ENCODE measurements around the gene TRDN.
"Not testable (repeated sequence)": the region's sequence is repeated elsewhere in the genome, so short reads cannot be mapped to it uniquely, and the experiment has no call there.

TRDN gene

DNA sequence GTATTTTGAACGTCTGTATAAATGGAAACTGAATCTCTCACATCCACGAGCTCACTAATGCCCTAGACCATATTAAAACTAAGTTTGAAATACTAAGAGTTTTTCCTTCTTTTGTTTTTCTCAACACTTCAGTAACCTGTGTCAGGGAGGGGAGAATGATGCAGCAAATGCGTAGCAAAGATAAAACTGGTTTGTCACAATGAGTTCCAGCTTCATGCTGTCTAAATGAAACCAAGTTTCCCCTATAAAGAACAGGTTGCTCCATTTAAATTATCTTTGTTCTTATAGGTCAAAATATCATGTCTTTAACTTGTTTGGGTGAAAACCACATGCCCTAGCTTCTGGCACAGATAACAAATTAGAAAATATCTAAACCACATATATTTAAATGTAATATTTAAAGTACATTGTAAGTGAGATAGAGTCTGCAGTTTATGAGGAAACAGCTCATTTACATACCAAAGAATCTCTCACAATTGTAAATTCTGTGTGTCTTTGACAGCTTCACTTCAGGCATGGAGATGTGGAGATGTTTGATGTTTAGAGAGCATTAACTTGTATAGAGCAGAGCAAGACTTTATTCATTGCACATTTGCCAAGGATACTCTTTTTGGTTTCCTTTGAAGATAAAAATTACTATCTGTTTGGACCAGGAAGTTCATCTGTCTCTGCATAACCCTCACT, 7.3 kb downstream of the TRDN start:
- DNase-seq, result no peak

DNA sequence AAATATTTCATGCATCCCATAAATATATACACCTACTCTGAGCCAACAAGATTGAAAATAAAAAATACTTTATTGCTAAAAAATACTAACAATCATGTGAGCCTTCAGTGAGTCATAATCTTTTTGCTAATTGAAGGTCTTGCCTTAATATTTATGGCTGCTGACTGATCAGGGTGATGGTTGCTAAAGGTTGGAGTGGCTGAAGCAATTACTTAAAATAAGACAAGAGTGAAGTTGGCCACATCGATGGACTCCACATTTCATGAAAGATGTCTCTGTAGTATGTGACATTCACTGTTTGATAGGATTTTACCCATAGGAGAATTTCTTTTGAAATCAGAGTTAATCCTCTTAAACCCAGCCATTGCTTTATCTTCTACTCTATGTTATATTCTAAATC, 11.1 kb downstream of the TRDN start:
- DNase-seq, result no peak

DNA sequence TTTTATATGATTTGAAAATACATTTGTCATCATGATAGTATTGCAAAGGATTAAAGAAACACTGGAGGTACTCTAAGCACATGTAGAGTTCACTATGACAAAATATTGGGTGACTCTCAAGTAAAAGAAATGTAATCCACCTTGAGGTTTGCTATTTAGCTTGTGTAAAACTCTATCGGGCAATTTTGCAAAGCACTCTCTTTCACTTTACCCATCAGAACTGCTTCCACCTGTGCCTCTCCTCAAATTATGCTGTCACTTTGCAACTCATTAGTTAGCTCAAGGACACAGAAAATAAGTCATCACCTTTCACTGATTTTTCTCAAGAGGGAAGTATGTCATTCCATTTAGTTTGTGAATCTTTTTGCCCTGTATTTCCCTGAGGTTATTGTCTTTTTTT, 14.0 kb downstream of the TRDN start:
- no peak for DNase-seq

DNA sequence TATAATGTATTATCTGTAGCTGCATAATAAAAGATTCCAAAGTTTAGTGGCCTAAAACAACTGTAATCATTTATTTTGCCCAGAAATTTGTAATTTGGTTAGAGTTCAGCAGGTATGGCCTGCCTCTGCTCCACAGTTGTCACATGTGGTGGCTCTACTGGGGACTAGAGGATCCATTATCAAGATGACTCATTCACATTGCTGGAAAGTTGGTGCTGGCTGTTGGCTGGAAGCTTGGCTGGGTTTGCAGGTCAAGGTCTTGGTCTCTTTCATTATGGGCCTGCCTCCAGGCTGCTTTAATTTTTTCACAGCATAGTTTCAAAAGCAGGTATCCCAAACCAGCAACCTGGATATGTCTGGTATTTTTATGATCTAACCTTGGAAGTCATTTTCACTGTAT, 17.6 kb downstream of the TRDN start:
- DNase-seq, result no peak

DNA sequence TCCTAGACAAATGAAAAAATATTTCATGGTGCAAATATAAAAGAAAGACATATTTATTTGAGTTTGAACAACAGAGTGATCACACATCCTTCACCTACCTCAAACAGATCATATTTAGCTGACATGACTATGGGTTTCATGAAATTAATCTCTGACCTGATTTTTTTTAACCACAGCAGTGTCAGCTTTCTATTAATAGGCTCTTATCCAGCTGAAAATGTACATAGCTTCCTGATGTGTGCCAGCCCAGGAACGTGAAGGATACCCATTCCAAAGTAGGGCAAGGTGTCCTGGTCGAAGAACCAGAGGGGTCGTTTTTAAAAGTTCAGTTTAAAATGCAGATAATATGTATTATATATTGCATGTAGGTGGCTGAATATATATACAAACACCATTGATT, 19.8 kb downstream of the TRDN start:
- DNase-seq, result no peak

DNA sequence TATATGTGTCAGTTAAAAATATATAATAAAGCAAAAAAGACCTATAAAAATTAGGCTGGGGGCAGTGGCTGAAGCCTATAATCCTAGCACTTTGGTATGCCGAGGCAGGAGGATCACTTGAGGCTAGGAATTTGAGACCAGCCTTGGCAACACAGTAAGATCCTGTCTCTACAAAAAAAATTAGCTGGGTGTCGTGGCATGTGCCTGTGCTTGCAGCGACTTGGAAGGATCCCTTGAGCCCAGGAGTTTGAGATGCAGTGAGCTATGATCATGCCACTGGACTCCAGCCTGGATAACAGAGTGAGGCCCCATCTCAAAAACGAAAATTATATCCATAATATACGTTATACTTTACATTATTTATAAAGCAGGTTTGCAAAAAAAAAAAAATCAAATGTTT, 20.7 kb downstream of the TRDN start:
- DNase-seq, result no peak

DNA sequence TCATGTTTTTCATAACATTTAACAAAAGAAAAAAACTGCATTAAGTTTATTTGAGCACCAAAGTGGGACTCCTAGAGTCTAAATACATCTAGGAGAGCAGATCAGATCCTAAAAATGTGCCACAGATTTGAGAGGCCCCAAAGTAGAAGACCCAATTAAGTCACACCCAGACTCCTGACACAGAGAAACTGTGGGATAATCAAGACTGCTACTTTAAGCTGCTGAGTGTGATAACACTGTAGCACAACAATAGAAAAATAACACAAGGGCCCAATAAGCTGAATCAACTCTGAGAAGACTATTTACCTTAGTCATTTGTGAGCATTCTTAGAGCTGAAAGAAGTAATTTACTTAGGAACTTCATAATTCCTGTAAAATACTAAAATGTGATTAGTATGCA, 26.0 kb downstream of the TRDN start:
- no peak for DNase-seq

DNA sequence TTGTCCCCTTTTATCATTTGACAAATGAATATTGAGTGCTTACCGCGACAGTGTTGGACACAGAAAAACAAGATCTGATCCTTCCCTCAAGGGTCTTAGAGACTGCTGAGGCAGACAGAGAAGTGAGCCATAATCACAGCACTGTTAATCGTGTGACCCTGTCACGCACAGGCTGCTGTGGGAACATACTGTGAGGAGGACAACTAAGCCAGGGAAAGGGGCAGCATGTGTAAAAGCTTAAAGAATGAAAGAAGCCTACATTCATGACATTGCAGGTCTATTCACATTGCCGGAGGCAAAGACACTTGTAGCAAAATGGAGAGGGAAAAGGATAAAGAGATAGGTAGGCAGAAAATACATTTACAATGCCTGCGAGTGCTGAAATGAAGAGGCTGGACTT, 32.7 kb downstream of the TRDN start:
- no peak for DNase-seq

DNA sequence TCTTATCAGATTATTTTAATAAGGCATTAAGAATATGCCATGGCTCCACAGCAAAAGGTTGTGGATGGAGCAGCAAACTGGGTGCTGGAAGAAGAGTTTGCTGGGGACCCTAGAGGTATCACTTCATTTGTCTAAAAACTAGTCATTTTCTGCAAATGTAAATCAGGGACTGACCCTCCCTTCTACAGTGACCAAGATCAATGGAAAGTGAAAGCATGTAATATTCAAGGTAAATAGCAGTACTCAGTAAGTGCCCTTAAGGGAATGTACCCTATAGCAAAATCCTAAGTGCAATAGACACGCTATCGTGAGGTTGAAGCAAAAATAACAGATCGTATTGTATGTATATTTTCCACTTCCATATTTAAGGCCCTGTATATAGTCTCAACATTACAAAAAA, 38.7 kb downstream of the TRDN start:
- no peak for DNase-seq

DNA sequence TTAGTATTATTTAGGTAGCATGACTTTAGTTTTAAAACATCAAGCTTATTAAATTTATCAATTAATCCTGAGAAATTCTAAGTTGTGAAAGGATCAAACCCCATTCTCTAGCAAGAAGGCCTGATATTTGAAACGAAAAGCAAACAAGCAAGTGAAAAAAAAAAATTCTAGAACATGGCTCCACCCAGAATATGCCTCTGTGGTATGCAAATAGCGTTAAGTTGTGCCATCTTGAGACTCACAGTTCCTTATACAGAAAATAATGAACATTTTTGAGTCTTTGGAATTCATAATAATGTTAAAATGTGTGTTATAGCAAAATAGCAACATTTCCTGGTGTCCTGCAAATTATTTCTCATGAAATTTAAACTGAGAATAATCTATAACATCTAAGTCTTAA, 42.0 kb downstream of the TRDN start:
- no peak for DNase-seq

DNA sequence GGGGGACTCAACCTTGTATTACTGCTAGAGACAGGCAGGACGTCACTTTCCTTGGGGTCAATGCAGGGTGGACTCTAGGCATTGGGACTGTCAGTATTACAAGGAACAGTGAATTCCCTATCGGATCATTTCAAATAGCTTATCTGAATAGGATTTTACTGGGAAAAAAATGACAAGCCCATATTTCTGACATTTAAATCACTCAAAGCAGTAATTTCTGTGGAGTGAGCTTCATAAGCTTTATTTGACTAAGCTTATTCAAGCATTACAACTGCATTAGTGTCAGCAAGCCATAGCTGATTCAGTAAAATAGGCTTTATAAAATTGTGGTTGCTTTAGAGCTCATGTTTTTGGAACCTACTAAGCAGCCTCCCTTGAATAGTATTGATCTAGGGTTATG, 44.3 kb downstream of the TRDN start:
- DNase-seq, result no peak

DNA sequence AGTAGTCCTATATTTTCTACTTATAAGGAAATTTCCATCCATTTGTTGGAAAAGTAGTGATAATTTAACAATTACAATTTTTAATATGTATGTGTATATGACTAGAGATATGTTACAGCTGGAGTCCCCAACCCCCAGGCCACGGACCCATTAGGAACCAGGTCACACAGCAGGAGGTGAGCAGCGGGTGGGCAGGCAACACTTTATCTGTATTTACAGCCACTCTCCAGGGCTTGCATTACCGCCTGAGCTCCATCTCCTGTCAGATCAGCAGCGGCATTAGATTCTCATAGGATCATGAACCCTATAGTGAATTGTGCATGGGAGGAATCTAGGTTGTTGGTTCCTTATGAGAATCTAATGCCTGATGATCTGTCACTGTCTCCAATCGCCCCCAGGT, 46.8 kb downstream of the TRDN start:
- DNase-seq, result no peak

DNA sequence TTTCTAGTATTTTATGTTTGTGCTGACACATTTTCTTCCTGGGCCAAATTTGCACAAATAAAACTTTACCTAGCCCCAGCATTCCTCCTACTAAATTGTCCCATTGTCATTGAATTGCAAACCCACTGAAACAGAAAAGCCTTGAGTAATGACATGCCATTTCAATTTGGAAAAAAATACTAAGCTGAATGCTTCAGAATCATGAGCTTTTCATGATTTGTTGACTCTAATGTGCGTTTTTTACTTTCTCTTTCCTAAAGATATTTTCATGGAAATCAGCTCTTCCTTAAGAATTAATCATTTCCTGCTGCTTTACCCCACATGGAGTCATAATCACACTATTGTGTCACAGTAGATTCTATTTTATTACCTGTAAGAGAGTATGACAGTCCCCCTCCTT, 47.4 kb downstream of the TRDN start:
- no peak for DNase-seq

DNA sequence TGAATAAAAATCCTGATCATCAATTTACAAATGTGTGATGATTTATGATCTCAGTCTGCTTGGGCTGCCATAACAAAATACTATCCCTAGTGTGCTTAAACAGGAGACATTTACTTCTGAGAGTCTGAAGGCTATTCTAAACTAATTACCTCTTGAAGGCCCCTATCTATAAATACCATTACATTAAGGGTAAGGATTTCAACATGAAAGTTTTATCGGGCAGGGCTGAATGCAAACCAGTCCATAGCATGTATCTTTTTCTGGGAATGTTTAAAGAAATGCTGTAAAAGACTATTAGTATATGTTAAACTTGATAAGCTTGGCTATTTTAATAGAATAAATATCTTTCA, 48.2 kb downstream of the TRDN start:
- no peak for DNase-seq

DNA sequence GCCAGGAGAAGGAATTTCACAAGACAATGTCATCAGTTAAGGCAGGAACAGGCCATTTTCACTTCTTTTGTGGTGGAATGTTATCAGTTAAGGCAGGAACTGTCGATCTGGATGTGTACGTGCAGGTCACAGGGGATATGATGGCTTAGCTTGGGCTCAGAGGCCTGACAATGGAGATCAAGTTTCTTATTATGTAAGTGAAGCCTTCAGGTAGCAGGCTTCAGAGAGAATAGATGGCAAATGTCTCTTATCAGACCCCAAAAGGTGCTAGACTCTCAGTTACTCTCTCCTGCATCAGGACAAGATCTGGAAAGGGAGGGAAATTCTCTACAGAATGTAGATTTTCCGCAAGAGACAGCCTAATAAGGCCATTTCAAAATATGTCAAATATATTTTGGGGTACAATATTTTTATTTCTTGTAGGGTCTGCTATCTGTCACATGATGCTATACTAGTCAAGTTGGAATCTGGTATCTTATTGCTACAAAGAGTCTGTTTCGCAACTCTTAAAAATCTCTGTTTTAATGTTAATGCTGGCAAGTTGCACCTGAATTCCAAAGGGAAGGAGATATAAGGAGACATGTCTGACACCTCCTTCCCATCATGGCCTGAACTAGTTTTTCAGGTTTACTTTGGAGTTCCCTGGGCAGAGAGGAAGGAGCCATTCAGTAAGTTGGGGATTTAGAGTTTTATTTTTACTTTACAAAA, 48.8 kb downstream of the TRDN start:
- DNase-seq, result no peak

DNA sequence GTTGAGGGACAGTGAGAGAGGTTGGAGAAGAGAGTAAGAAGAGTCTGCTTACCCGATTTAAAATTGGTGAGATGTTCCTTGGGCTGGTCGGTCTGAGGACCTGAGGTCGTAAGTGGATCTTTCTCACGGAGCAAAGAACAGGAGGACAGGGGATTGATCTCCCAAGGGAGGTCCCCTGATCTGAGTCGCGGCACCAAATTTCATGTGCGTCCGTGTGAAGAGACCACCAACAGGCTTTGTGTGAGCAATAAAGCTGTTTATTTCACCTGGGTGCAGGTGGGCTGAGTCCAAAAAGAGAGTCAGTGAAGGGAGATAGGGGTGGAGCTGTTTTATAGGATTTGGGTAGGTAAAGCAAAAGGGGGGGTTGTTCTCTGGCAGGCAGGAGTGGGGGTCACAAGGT, 49.3 kb downstream of the TRDN start:
- DNase-seq, result not testable (repeated sequence)

DNA sequence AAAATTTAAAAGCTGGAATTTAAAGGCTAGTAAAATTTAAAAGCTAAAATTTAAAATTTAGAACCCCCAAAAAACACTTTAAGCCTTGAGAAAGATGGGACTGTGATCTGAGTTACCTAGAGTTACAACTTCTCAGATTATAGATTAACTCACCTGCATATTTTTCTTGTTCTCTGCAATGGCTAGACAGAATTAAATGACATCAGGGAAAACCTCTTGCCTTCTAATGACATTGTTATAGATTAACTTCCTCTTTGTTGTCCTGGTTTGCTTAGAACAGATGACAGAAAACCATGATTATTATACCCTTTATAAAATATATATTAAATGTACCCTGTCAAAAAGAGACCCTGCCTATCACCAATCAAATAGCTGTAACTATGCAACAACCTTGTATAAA, 56.4 kb downstream of the TRDN start:
- no peak for DNase-seq

DNA sequence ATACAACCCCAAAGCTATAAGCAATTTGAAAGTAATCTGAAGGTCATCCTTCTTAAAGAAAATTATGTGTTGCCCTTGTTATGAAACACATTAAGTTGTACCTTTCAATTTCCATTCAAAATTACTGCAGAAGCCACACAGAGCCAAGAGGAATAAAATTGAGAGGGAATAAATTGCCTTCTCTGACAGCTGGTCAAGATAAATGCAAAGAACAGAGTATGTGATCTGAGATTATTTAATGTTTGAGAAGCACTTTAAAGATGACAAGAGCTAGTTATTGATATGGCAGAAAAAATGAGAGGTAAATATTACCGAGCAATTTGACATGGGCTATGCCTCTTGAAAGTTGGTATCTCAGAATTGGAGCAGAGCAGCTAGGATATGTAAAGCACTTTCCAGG, 61.6 kb downstream of the TRDN start:
- no peak for DNase-seq

DNA sequence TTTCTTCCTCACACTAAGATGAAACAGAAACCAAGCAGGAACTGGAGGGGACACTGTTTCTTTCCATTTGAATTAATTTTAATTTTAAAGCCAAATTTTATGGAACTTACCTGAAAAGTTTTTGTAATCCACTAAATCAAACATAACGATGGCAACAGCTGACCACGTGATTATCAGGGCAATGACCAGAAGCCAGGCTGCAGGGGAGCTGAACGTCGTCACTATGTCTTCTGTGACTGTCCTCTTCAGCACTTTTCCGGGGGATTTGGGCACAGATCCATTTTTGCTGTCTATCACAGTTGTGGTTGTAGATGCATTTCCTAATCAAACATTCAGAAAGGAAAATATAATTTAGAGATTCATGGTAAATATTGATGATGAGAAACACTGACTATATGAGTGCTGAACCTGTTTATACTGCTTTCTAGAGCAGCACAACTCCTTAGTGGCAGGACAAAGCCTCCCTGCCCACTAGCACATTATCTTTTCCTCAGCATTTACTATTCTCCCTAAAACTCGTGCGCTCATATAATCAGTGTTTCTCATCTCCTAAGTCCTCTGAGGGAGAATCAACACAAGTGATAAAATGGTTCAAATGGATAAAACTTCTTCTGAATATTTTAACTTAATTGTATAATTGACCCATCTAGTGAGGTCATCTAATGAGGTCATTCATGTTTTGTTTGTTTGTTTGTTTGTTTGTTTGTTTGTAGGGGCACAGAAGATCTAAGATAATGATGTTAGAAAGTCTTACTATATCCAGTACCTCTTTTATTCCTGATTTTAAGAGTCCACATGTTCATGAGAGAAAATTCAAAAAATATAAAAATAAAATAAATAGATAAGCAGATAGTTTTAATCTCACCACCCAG, 65.7 kb downstream of the TRDN start:
- no peak for DNase-seq

DNA sequence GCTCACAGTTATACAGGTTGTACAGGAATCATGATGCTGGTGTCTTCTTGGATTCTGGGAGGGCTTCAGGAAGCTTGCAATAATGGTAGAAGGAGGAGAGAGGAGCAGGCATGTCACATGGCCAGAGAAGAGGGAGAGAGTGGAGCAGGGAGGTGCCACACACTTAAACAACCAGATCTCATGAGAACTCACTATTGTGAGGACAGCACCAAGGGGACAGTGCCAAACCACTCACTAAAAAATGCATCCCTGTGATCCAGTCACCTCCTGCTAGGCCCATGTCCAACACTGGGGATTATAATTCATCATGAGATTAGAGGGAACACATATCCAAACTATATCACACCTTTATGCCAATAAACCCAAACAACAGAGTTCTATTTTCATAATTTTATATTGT, 67.2 kb downstream of the TRDN start:
- no peak for DNase-seq

DNA sequence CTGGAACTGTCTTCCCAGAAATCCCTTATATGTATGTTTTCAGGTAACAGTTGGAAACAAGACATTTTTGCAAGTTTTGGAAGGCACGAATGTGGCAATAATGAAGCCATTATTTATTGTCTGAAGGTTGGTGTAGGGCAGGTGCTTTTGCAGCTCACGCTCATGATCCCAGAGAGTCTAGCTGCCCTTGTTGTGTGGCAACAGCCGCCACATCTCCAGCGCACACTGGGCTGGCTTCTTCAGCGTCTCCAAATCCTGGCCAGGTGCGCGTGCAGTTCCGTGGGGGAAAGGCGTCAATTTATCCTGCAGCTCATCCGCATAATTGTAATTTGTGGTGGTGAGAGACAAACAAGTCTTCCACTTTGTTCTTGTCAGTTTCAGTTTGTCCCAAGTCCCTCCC, 71.2 kb downstream of the TRDN start:
- no peak for DNase-seq

DNA sequence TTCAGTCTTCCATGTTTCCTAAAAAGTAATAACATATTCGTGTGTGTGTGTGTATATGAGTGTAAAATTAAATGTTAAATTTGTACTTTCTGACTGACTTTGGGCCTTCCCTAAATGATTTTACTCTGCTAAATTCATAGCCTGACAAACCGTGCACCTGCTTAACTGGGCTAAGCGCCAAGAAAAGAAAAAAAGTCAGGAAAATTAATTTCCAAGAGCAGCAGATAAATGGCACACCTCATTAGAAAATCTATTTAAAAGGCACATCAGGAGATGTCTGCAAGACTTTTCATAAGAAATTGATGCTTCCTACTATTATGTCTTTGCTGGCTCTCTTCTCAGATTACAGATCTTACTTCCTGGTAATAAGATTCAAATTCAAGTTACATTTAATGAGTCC, 72.4 kb downstream of the TRDN start:
- DNase-seq, result no peak

DNA sequence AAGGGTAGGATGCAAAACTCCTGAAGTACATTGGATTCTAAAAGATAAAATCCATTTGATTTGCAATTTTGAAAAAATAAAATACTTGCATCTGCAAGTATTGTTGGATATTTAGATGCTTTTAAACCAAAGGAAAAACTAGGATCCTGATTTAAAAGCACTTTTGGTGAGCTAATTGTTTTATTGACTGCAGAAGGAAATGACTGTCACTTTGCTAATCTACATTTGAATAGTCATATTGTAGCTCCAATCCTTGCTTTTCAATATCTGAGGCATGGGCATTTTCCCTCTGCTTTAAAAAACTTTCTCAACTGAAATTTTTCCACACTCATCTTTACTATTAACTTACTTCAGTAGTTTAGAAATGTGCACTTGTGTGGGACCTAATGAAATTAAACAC, 74.1 kb downstream of the TRDN start:
- no peak for DNase-seq

DNA sequence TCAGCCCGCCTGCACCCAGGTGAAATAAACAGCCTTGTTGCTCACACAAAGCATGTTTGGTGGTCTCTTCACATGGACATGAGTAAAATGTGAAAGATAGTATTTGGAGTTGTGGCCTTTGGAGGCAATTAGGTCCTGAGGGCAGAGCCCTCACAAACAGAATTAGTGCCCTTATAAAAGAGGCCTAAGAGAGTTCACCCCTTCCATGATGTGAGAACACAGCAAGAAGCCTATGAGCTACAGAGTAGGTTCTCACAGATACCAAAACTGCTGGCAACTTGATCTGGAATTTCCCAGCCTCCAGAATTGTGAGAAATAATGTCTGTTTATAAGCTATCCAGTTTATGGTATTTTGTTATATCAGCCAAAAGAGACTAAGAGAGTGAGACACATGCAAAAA, 74.5 kb downstream of the TRDN start:
- no peak for DNase-seq

Data from femur (tissue), 1 donor.